Measurements from ENCODE around the gene PRKRA. TPM values are rescaled to one million over a fixed set of nuclear protein-coding genes. Genes with fewer than 3 reads are reported as not detected.

The PRKRA gene
- total and polyA plus RNA-seq, 9 of the 15 experiments (the other 6 are each of a cell fraction or from before 2014, with no cell fraction given), result 14.1 to 78.1 (median 52.3) TPM

DNA sequence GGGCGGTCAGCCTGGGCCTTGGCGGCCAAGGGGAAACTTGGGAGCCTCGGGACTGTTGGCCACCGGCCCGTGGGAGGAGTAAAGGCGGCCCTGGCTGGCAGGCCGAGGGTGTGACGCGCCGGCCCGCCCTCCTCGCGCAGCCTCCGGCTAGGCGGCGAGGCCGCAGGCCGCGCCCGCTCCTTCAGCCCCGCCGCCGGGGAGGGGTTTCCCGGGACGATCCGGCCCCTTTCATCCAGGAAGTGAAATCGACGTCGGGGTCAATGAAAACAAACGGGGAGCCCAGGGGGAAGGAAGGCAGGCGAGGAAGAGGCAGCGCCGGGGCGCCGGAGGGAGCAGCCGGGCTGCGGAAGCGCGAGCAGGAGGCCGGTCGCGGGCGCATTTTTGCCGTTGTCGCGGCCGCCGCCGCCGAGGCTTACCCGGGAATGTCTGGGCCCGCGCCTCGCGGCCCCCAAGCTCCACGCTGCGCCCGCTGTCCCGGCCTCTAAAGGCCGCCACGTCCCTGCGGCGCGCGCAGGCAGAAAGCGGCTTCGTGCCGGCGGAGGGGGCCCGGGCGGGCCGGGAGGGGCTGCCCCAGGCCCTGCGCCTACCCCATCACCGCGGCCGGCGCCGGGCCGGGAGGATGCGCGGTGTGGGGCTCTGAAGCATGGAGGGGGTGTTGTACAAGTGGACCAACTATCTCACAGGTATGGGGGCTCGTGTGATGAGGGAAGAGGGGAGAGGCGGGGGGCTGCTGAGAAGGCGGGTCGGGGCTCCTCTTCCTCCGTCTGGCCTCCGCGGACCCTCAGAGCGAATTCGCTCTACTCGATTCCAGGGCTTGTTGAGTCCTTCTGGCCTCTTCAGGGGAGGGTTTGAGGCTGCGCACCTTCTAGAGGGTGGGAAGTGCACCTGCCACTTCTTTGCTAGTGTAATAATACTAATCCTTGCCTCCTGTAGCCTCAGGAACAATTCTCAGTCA is 29.5 kb upstream of the PRKRA start, which contains the start of gene PLEKHA3 (continued):
- TF ChIP-seq ZNF282 (CRISPR knock-in tag; IDR thresholded peaks at IDR 0.05) (no peak), FOXJ3 (CRISPR knock-in tag; IDR thresholded peaks at IDR 0.05) (no peak), L3MBTL2 (IDR thresholded peaks at IDR 0.05) (peak; percentile 89), NBN (IDR thresholded peaks at IDR 0.05; ENCODE audit: low read depth) (no peak), MBD1 (CRISPR knock-in tag; IDR thresholded peaks at IDR 0.05) (no peak), KLF1 (tag; IDR thresholded peaks at IDR 0.05) (peak; percentile 54; the same call in 1 of the 2 replicates), ATF7 (IDR thresholded peaks at IDR 0.05) (peak; percentile 66), ZNF609 (CRISPR knock-in tag; IDR thresholded peaks at IDR 0.05; ENCODE audit: borderline replicate concordance) (0 out of 2 replicates have a peak, but pooled peaks have one; percentile 53), JUND (IDR thresholded peaks at IDR 0.05; ENCODE audit: borderline replicate concordance, low read depth, low read length) (peak; percentile 30; the same call in 1 of the 2 replicates), JUND (tag; IDR thresholded peaks at IDR 0.05; ENCODE audit: borderline replicate concordance, low read depth, low read length) (no peak; the same call in 2 of the 3 replicates), MTA3 (IDR thresholded peaks at IDR 0.05; ENCODE audit: borderline replicate concordance) (0 out of 2 replicates have a peak, but pooled peaks have one; percentile 75), DLX4 (CRISPR knock-in tag; IDR thresholded peaks at IDR 0.05) (no peak), RAD51 (IDR thresholded peaks at IDR 0.05; ENCODE audit: borderline replicate concordance, low read depth) (no peak), ERF (CRISPR knock-in tag; IDR thresholded peaks at IDR 0.05) (no peak), ZNF780A (CRISPR knock-in tag; IDR thresholded peaks at IDR 0.05) (no peak)
- TF ChIP-seq, protein P1, sequence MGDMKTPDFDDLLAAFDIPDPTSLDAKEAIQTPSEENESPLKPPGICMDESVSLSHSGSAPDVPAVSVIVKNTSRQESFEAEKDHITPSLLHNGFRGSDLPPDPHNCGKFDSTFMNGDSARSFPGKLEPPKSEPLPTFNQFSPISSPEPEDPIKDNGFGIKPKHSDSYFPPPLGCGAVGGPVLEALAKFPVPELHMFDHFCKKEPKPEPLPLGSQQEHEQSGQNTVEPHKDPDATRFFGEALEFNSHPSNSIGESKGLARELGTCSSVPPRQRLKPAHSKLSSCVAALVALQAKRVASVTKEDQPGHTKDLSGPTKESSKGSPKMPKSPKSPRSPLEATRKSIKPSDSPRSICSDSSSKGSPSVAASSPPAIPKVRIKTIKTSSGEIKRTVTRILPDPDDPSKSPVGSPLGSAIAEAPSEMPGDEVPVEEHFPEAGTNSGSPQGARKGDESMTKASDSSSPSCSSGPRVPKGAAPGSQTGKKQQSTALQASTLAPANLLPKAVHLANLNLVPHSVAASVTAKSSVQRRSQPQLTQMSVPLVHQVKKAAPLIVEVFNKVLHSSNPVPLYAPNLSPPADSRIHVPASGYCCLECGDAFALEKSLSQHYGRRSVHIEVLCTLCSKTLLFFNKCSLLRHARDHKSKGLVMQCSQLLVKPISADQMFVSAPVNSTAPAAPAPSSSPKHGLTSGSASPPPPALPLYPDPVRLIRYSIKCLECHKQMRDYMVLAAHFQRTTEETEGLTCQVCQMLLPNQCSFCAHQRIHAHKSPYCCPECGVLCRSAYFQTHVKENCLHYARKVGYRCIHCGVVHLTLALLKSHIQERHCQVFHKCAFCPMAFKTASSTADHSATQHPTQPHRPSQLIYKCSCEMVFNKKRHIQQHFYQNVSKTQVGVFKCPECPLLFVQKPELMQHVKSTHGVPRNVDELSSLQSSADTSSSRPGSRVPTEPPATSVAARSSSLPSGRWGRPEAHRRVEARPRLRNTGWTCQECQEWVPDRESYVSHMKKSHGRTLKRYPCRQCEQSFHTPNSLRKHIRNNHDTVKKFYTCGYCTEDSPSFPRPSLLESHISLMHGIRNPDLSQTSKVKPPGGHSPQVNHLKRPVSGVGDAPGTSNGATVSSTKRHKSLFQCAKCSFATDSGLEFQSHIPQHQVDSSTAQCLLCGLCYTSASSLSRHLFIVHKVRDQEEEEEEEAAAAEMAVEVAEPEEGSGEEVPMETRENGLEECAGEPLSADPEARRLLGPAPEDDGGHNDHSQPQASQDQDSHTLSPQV (IDR thresholded peaks at IDR 0.05), result 0 out of 2 replicates have a peak, but pooled peaks have one; percentile 50

Data from K562 (cell line).